HCT116 (cell line): ENCODE measurements around the gene KRT83. TPM values are rescaled to one million over a fixed set of nuclear protein-coding genes. Genes with fewer than 3 reads are reported as not detected.
"Not testable (repeated sequence)": the region's sequence is repeated elsewhere in the genome, so short reads cannot be mapped to it uniquely, and the experiment has no call there.

Source experiments
- ATAC-seq: fragments of 200-7000 bp; cut with Tn5 transposase; 2 replicates; pipeline ENCODE4 v1.9.1; 2020; ENCODE audit warnings: mild to moderate bottlenecking, moderate library complexity
- BruUV-seq: library from RNA; stranded (reverse); fragments of 400-500 nt; replicated peaks from 2 replicates; lab custom pipeline; 2021; lab: Mats Ljungman, UMichigan
- CTCF ChIA-PET: fragments of 300-600 bp; sonication (Branson Sonifier 250); formaldehyde crosslinking; loops from one replicate; lab custom pipeline; 2021; ENCODE audit warnings: antibody characterized with exemption; lab: Charles Lee
- POLR2A ChIA-PET: fragments of 300-600, 350-600 bp; sonication (Branson Sonifier 250); formaldehyde crosslinking; loops from one replicate; lab custom pipeline; 2021; ENCODE audit warnings: antibody characterized with exemption; lab: Charles Lee
- RAD21 ChIA-PET, 2 experiments: fragments of 300-600 bp; sonication (Branson Sonifier 250); formaldehyde crosslinking; loops; one replicate each; lab custom pipeline; 2023; ENCODE audit warnings: low total read pairs in 2 of 2; ENCODE audit not compliant: uncharacterized antibody in 2 of 2, unreplicated experiment in 2 of 2, low non-redundant PET in 1 of 2; lab: Charles Lee
- DNase-seq: peaks from one replicate; pipeline ENCODE4 v3.0.0-alpha.2; 2010; ENCODE audit warnings: low read depth, low spot score
- H2AFZ ChIP-seq: fragments of 200-600 bp; shearing (Covaris generic), sonication (generic); 2 replicates; pipeline ENCODE4 v1.6.1; 2017; ENCODE audit warnings: low read depth, mixed run types, mixed read lengths, antibody characterized with exemption, low read length; ENCODE audit not compliant: poor library complexity, severe bottlenecking
- H3K27ac ChIP-seq: 2 replicates; pipeline ENCODE4 v1.5.1; 2012; ENCODE audit warnings: low read depth, low read length
- H3K27me3 ChIP-seq: fragments of 200-600 bp; sonication (generic); 2 replicates; pipeline ENCODE4 v1.6.1; 2016; ENCODE audit warnings: mixed run types, low read length, mixed read lengths; ENCODE audit not compliant: insufficient read depth
- H3K36me3 ChIP-seq, 2 experiments: fragments of 200-500 bp in 1 of 2; fragments of 200-600 bp in 1 of 2; sonication (Bioruptor generic) in 1 of 2; sonication (generic) in 1 of 2; 2 replicates each; pipeline versions ENCODE4 v1.5.1 to v1.6.1; 2014 to 2016; ENCODE audit warnings: low read length in 2 of 2, inconsistent platforms in 1 of 2, mixed read lengths in 1 of 2, mixed run types in 1 of 2; ENCODE audit not compliant: insufficient read depth in 2 of 2, control insufficient read depth in 1 of 2
- H3K4me1 ChIP-seq, 2 experiments: fragments of 200-600 bp in 1 of 2; sonication (generic) in 1 of 2; 2 replicates each; pipeline versions ENCODE4 v1.5.1 to v1.6.1; 2012 to 2017; ENCODE audit warnings: low read length in 2 of 2, inconsistent platforms in 1 of 2, mild to moderate bottlenecking in 1 of 2, mixed read lengths in 1 of 2, mixed run types in 1 of 2, moderate library complexity in 1 of 2; ENCODE audit not compliant: insufficient read depth in 2 of 2, control insufficient read depth in 1 of 2
- H3K4me2 ChIP-seq: fragments of 200-600 bp; sonication (generic); 2 replicates; pipeline ENCODE4 v1.6.1; 2017; ENCODE audit warnings: mixed run types, low read length, mixed read lengths
- H3K4me3 ChIP-seq, 2 experiments: fragments of 200-600 bp in 1 of 2; sonication (generic) in 1 of 2; replicated peaks in 1 of 2; 2 replicates each; pipeline ENCODE4 v1.5.1; 2011 to 2016; ENCODE audit warnings: low read length in 2 of 2, control low read depth in 1 of 2, low read depth in 1 of 2, mild to moderate bottlenecking in 1 of 2, mixed read lengths in 1 of 2, mixed run types in 1 of 2
- H3K79me2 ChIP-seq: fragments of 200-600 bp; sonication (generic); 2 replicates; pipeline ENCODE4 v1.6.1; 2017; ENCODE audit warnings: mild to moderate bottlenecking, mixed run types, low read length, moderate library complexity, mixed read lengths; ENCODE audit not compliant: insufficient read depth
- H3K9ac ChIP-seq: fragments of 200-600 bp; sonication (generic); 2 replicates; pipeline ENCODE4 v1.6.1; 2016; ENCODE audit warnings: low read length, mixed read lengths
- H3K9me2 ChIP-seq: fragments of 200-600 bp; sonication (generic), shearing (Covaris generic); 2 replicates; pipeline ENCODE4 v1.6.1; 2017; ENCODE audit warnings: mixed run types, mild to moderate bottlenecking, moderate library complexity; ENCODE audit not compliant: insufficient read depth
- H3K9me3 ChIP-seq, 2 experiments: fragments of 200-500 bp in 1 of 2; fragments of 200-600 bp in 1 of 2; sonication (Bioruptor generic) in 1 of 2; sonication (generic) in 1 of 2; 2 replicates each; pipeline ENCODE4 v1.6.1; 2014 to 2017; ENCODE audit warnings: low read length in 2 of 2, mixed read lengths in 2 of 2, inconsistent platforms in 1 of 2, low read depth in 1 of 2, mild to moderate bottlenecking in 1 of 2, mixed run types in 1 of 2, moderate library complexity in 1 of 2; ENCODE audit not compliant: control insufficient read depth in 1 of 2, insufficient read depth in 1 of 2
- H4K20me1 ChIP-seq: fragments of 200-600 bp; sonication (generic), shearing (Covaris generic); 2 replicates; pipeline ENCODE4 v1.6.1; 2017; ENCODE audit warnings: mixed run types, mild to moderate bottlenecking, moderate library complexity; ENCODE audit not compliant: insufficient read depth
- CBX3 ChIP-seq: IDR thresholded peaks from 2 replicates; pipeline ENCODE4 v1.6.1; 2012; ENCODE audit warnings: low read depth
- RAD21 ChIP-seq: IDR thresholded peaks from 2 replicates; pipeline ENCODE4 v1.6.1; 2012; ENCODE audit warnings: low read depth, mild to moderate bottlenecking
- SIN3A ChIP-seq: IDR thresholded peaks from 2 replicates; pipeline ENCODE4 v1.6.1; 2012; ENCODE audit warnings: low read depth
- intact Hi-C: fragments of 100-400 bp; cut with micrococcal nuclease; formaldehyde crosslinking; loops from 2 replicates; pipeline ENCODE4 v1.10.0; 2022
- total RNA-seq: library from RNA; stranded (reverse); gene quantifications from one replicate; pipeline ENCODE4 v1.2.1, GENCODE V29; 2021; ENCODE audit not compliant: unreplicated experiment
- TF ChIP-seq, protein P1 (sequence below): IDR thresholded peaks from 2 replicates; pipeline ENCODE4 v1.6.1; 2012; ENCODE audit warnings: low read depth

KRT83 gene
- total RNA-seq, 1 experiment from 2014 or later: not detected

DNA sequence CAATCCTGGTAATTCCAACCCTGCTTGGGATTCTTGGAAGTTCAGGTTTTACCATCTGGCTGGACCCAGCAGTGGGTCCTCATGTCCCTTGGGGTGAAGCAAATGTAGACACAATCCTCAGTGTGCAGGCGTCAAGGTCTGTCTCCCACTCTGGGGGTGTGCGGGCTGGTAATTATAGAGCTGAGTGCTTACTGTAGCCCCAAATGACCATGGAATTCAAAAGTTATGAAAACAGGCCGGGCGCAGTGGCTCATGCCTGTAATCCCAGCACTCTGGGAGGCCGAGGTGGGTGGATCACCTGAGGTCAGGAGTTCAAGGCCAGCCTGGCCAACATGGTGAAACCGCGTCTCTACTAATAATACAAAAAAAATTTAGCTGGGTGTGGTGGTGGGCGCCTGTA, 23.8 kb upstream of the KRT83 start:
- BruUV-seq, H3K9me2 ChIP-seq, H3K36me3 ChIP-seq, H3K9me3 ChIP-seq, DNase-seq, H3K79me2 ChIP-seq, intact Hi-C loops, H3K9ac ChIP-seq, H3K27ac ChIP-seq, H2AFZ ChIP-seq, H4K20me1 ChIP-seq, H3K4me3 ChIP-seq, RAD21 ChIA-PET, H3K27me3 ChIP-seq: not testable (repeated sequence)
- ChIA-PET POLR2A (interaction anchor here (0.8 to 1.4 kb wide), 2 partner anchors 17 to 65 kb away, joined by 3 to 4 read pairs; no protein-coding TSS in a partner anchor), CTCF (interaction anchor here (2.6 kb wide), 1 partner anchor 27 kb away, joined by 10 read pairs; no protein-coding TSS in a partner anchor)
- Histone ChIP-seq H3K4me1 (peaks cover 14 to 29% of the 10 kb centered on the region in 2 experiments), H3K4me2 (peak overlapping the region; percentile 59)
- peak; percentile 20; the same call in 1 of the 2 replicates for ATAC-seq

DNA sequence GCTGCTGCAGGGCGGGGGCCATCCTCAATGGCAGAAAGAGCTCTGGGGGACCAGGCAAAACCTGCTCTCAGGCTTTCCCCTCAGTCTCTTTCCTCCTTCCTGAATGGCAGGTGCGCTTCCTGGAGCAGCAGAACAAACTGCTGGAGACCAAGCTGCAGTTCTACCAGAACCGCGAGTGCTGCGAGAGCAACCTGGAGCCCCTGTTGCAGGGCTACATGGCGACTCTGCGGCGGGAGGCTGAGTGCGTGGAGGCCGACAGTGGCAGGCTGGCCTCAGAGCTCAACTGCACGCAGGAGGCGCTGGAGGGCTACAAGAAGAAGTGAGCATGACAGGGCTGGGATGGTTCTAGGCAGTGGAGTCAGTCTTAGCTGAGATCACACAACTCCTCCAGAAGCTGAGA, 22.9 kb upstream of the KRT83 start:
- no peak for DNase-seq
- Histone ChIP-seq H3K27me3 (no peaks in the 10 kb centered on the region), H2AFZ (no peak overlapping the region), H3K36me3 (no peaks in the 10 kb centered on the region), H3K9me3 (no peaks in the 10 kb centered on the region), H3K9me2 (no peaks in the 10 kb centered on the region), H3K4me1 (peaks cover 14 to 29% of the 10 kb centered on the region in 2 experiments)
- no peak for ATAC-seq
- CTCF ChIA-PET: interaction anchor here (2.6 kb wide), 1 partner anchor 28 kb away, joined by 10 read pairs; no protein-coding TSS in a partner anchor
- TF ChIP-seq, protein P1, sequence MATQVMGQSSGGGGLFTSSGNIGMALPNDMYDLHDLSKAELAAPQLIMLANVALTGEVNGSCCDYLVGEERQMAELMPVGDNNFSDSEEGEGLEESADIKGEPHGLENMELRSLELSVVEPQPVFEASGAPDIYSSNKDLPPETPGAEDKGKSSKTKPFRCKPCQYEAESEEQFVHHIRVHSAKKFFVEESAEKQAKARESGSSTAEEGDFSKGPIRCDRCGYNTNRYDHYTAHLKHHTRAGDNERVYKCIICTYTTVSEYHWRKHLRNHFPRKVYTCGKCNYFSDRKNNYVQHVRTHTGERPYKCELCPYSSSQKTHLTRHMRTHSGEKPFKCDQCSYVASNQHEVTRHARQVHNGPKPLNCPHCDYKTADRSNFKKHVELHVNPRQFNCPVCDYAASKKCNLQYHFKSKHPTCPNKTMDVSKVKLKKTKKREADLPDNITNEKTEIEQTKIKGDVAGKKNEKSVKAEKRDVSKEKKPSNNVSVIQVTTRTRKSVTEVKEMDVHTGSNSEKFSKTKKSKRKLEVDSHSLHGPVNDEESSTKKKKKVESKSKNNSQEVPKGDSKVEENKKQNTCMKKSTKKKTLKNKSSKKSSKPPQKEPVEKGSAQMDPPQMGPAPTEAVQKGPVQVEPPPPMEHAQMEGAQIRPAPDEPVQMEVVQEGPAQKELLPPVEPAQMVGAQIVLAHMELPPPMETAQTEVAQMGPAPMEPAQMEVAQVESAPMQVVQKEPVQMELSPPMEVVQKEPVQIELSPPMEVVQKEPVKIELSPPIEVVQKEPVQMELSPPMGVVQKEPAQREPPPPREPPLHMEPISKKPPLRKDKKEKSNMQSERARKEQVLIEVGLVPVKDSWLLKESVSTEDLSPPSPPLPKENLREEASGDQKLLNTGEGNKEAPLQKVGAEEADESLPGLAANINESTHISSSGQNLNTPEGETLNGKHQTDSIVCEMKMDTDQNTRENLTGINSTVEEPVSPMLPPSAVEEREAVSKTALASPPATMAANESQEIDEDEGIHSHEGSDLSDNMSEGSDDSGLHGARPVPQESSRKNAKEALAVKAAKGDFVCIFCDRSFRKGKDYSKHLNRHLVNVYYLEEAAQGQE: no peak
- TF ChIP-seq CBX3: no peak
- TF ChIP-seq RAD21: no peak
- TF ChIP-seq SIN3A: no peak
- TF ChIP-seq, all 23 proteins: peak for 0
- H3K4me3 ChIP-seq: no peak overlapping the region
- RAD21 ChIA-PET: no interaction called here
- H3K79me2 ChIP-seq: no peaks in the 10 kb centered on the region
- no peak overlapping the region for H3K9ac ChIP-seq
- H4K20me1 ChIP-seq: no peaks in the 10 kb centered on the region
- H3K4me2 ChIP-seq: no peak overlapping the region
- no TSS peak for BruUV-seq
- intact Hi-C loops: no loop called here
- no peak overlapping the region for H3K27ac ChIP-seq
- POLR2A ChIA-PET: interaction anchor here (0.8 kb wide), 1 partner anchor 18 kb away, joined by 3 read pairs; no protein-coding TSS in a partner anchor
